Effector memory CD8-positive, alpha-beta T cell (primary cell): ENCODE data around the gene GMPPA.

Source experiments
- ATAC-seq: fragments of 150-1000 bp; cut with Tn5 transposase; replicated peaks from 2 replicates; pipeline ENCODE4 v1.10.0; 2021; ENCODE audit warnings: mild to moderate bottlenecking, moderate library complexity
- DNase-seq, 3 experiments: peaks; one replicate each; pipeline ENCODE4 v3.0.0; 2021
- H3K27ac Mint-ChIP-seq, 2 donors: one replicate each; pipeline ENCODE4 v1.8.0; 2022; ENCODE audit warnings: mild to moderate bottlenecking in 2 of 2, mixed read lengths in 2 of 2, moderate library complexity in 2 of 2
- H3K27me3 Mint-ChIP-seq, 2 donors: one replicate each; pipeline ENCODE4 v1.8.0; 2022; ENCODE audit warnings: mixed read lengths in 2 of 2
- H3K36me3 Mint-ChIP-seq: one replicate; pipeline ENCODE4 v1.8.0; 2022; ENCODE audit warnings: mild to moderate bottlenecking, moderate library complexity, mixed read lengths; ENCODE audit not compliant: insufficient read depth
- H3K4me1 Mint-ChIP-seq, 2 donors: one replicate each; pipeline ENCODE4 v1.8.0; 2022; ENCODE audit warnings: low read depth in 2 of 2, mixed read lengths in 2 of 2
- H3K4me3 Mint-ChIP-seq, 2 donors: one replicate each; pipeline ENCODE4 v1.8.0; 2022; ENCODE audit warnings: mild to moderate bottlenecking in 2 of 2, mixed read lengths in 2 of 2, moderate library complexity in 2 of 2
- H3K9me3 Mint-ChIP-seq, 2 donors: one replicate each; pipeline ENCODE4 v1.8.0; 2022; ENCODE audit warnings: mixed read lengths in 2 of 2

GMPPA gene

DNA sequence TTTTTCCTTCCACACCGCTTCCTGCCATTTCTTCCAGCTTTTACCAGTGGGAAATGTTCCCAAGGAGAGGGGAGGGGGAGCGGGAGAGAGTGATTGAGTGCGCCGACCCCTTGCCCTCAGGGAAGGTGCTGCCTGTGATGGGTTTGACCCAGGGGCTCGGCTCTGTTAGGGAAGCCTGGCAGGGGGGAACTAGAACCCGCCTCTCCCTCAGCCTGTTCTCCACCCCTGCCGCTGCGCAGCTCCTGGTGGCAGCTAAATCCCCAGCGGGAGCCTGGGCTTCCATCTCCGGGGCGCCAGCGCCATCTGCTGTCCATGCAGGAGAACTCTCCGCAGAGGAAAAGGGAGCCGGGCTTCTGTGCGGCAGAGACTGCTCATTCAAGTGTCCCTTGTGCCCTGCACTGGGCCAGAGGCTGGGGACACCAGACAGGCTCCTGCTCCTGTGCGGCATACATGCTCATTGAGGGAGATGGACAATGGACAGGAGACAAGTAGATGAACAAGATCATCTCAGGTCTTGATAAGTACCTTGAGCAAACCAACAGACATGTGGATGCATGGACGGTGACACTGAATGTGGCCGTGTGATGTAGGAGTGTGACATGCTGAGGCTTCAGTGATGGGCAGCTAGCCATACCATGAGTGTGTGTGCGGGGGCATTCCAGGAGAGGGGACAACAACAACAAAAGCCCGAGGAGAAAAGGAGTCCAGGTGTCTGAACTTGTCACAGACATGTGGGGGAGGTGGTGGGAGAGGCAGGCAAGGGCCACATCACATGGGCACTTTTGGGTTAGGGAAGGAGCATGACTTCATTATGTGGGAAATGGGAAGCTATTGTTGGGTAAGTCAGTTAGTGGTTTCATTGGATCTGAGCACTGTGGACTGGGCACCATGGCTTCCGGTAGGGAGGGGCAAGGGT is 31.6 kb downstream of the GMPPA start:
- Mint-ChIP-seq H3K9me3 (no peaks in the 10 kb centered on the region), H3K36me3 (peaks cover 3% of the 10 kb centered on the region), H3K4me1 (peaks cover 0 to 3% of the 10 kb centered on the region in 2 donors), H3K27me3 (peaks cover 70 to 97% of the 10 kb centered on the region in 2 donors), H3K27ac (no peak overlapping the region), H3K4me3 (no peak overlapping the region)
- peak; percentile 97 for ATAC-seq
- DNase-seq, result peak; percentile 83 to 86 (median 84)

GRCh38 chr2:219531639-219532377 is 33.1 kb downstream of the GMPPA start:
- Mint-ChIP-seq H3K4me3 (no peak overlapping the region), H3K27me3 (peaks cover 59 to 94% of the 10 kb centered on the region in 2 donors), H3K9me3 (no peaks in the 10 kb centered on the region), H3K36me3 (peaks cover 3% of the 10 kb centered on the region), H3K4me1 (peaks cover 0 to 3% of the 10 kb centered on the region in 2 donors), H3K27ac (no peak overlapping the region)
- no peak for ATAC-seq
- DNase-seq, result no peak

- Mint-ChIP-seq H3K36me3 (peaks cover 3% of the 10 kb centered on the region), H3K4me3 (no peak overlapping the region), H3K27me3 (peaks cover 54 to 89% of the 10 kb centered on the region in 2 donors), H3K9me3 (no peaks in the 10 kb centered on the region), H3K4me1 (peaks cover 0 to 3% of the 10 kb centered on the region in 2 donors), H3K27ac (no peak overlapping the region)
- DNase-seq, result no peak
- ATAC-seq, result no peak
Observed at GRCh38 chr2:219532378-219532649, 33.6 kb downstream of the GMPPA start.

DNA sequence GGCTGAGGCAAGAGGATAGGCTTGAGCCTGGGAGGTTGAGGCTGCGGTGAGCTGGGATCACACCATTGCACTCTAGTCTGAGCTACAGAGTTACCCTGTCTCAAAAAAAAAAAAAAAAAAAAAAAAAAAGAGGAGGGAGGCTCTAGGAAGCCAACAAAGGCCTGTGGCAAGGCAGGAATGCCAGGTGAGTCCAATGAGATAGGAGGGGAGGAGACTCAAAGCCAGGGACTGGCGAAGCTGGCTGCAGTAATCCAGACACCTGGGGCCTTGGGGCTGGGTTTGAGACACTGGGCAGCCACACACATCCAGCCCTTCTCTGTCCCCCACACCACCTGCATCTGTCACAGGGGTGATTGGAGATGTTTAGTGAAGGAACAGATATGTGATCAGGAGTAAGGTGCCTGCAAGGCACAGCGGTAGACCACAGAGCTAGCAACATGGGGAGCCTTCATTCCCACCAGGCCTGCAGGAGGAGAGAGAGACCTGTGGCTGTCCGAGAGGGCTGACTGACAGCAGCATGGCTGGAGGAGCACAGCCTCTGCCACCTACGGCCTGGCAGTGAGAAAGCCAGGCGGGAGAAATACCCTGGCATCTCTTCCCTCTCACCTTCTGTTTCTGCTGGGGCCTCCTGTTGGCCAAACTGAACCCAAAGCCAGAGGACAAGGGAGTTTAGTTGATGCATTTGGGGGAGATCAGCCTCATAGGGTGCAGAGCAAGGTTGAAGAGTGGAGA is 35.4 kb downstream of the GMPPA start:
- ATAC-seq (no peak), DNase-seq (no peak)
- H3K36me3 Mint-ChIP-seq, result peaks cover 8% of the 10 kb centered on the region
- no peak overlapping the region for H3K4me3 Mint-ChIP-seq
- H3K27ac Mint-ChIP-seq, result no peak overlapping the region
- peaks cover 0 to 3% of the 10 kb centered on the region in 2 donors for H3K4me1 Mint-ChIP-seq
- H3K9me3 Mint-ChIP-seq, result no peaks in the 10 kb centered on the region
- peaks cover 42 to 71% of the 10 kb centered on the region in 2 donors for H3K27me3 Mint-ChIP-seq

DNA sequence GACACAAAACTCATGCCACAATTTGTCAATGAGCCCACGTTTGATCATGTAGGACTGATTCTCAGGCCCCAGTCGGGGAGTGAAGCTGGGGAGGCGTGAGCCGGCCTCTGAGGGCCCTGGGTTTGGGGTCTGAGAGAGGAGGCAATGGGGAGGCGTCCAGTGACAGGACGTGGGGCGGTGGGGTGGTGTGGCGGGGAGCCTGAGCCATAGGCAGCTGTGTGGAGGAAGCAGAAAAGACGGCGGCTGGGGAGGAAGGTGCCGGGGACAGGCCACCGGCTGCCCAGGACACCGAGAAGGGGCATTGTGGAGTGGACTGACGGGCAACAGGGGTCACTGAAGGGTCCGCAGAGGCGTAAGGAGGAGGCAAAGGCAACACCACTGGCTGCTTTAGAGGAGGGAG is 37.7 kb downstream of the GMPPA start:
- no peaks in the 10 kb centered on the region for H3K9me3 Mint-ChIP-seq
- H3K27me3 Mint-ChIP-seq, result peaks cover 18 to 48% of the 10 kb centered on the region in 2 donors
- no peak overlapping the region for H3K27ac Mint-ChIP-seq
- peaks cover 4% of the 10 kb centered on the region for H3K36me3 Mint-ChIP-seq
- no peak overlapping the region for H3K4me3 Mint-ChIP-seq
- H3K4me1 Mint-ChIP-seq, result no peaks in the 10 kb centered on the region
- DNase-seq (no peak), ATAC-seq (no peak)

DNA sequence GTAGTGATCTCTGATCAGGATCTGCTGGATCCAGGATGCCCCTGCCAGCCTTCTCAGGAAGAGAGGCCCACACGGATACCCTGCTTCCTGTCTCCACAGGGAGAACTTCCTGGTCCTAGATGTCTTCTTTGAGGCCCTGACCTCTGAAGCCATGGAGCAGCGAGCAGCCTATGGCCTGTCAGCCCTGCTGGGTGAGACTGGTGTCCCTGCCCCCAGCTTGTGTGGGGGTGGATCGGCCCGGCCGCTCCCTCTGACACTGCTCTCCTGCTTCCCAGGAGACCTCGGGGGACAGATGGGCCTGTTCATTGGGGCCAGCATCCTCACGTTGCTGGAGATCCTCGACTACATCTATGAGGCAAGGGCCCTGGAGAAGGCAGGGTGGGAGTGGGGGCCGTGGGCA is 38.3 kb downstream of the GMPPA start:
- H3K27me3 Mint-ChIP-seq, result peaks cover 13 to 42% of the 10 kb centered on the region in 2 donors
- no peak overlapping the region for H3K4me3 Mint-ChIP-seq
- H3K27ac Mint-ChIP-seq, result no peak overlapping the region
- DNase-seq (no peak), ATAC-seq (no peak)
- H3K9me3 Mint-ChIP-seq, result no peaks in the 10 kb centered on the region
- peaks cover 7% of the 10 kb centered on the region for H3K36me3 Mint-ChIP-seq
- H3K4me1 Mint-ChIP-seq, result peaks cover 2% of the 10 kb centered on the region in 2 donors

GRCh38 chr2:219537657-219538488 is 39.2 kb downstream of the GMPPA start:
- Mint-ChIP-seq H3K27me3 (peaks cover 7 to 33% of the 10 kb centered on the region in 2 donors), H3K27ac (no peak overlapping the region), H3K4me1 (peaks cover 5 to 11% of the 10 kb centered on the region in 2 donors), H3K4me3 (no peak overlapping the region), H3K36me3 (peaks cover 7% of the 10 kb centered on the region), H3K9me3 (no peaks in the 10 kb centered on the region)
- ATAC-seq (no peak), DNase-seq (no peak)

- Mint-ChIP-seq H3K36me3 (peaks cover 7% of the 10 kb centered on the region), H3K4me3 (no peak overlapping the region), H3K27ac (no peak overlapping the region), H3K27me3 (peaks cover 7 to 27% of the 10 kb centered on the region in 2 donors), H3K9me3 (no peaks in the 10 kb centered on the region), H3K4me1 (peaks cover 5 to 12% of the 10 kb centered on the region in 2 donors)
- no peak for ATAC-seq
- DNase-seq, result no peak
Observed at GRCh38 chr2:219538504-219538951, 39.8 kb downstream of the GMPPA start.

- peaks cover 7% of the 10 kb centered on the region for H3K36me3 Mint-ChIP-seq
- DNase-seq (no peak), ATAC-seq (no peak)
- peaks cover 7 to 24% of the 10 kb centered on the region in 2 donors for H3K27me3 Mint-ChIP-seq
- H3K9me3 Mint-ChIP-seq, result no peaks in the 10 kb centered on the region
- peaks cover 5 to 14% of the 10 kb centered on the region in 2 donors for H3K4me1 Mint-ChIP-seq
- no peak overlapping the region for H3K4me3 Mint-ChIP-seq
- H3K27ac Mint-ChIP-seq, result no peak overlapping the region
Observed at GRCh38 chr2:219538956-219539788, 40.5 kb downstream of the GMPPA start.

GRCh38 chr2:219539926-219540678 is 41.4 kb downstream of the GMPPA start:
- Mint-ChIP-seq H3K4me3 (no peak overlapping the region), H3K9me3 (no peaks in the 10 kb centered on the region)
- no peak for ATAC-seq

GRCh38 chr2:219540784-219541504 is 42.3 kb downstream of the GMPPA start:
- DNase-seq (no peak), ATAC-seq (no peak)
- peak overlapping the region; percentile 82 to 83 for H3K4me3 Mint-ChIP-seq
- H3K4me1 Mint-ChIP-seq, result peaks cover 13 to 22% of the 10 kb centered on the region in 2 donors
- peaks cover 7% of the 10 kb centered on the region for H3K36me3 Mint-ChIP-seq
- no peaks in the 10 kb centered on the region for H3K9me3 Mint-ChIP-seq
- peak overlapping the region in 1 of 2 donors; percentile 9 for H3K27ac Mint-ChIP-seq
- peaks cover 0 to 6% of the 10 kb centered on the region in 2 donors for H3K27me3 Mint-ChIP-seq

More at GRCh38 chr2:219539926-219540678, 41.4 kb downstream of the GMPPA start:
- Mint-ChIP-seq H3K4me1 (peaks cover 13 to 22% of the 10 kb centered on the region in 2 donors), H3K36me3 (peaks cover 7% of the 10 kb centered on the region), H3K27me3 (peaks cover 6 to 14% of the 10 kb centered on the region in 2 donors), H3K27ac (peak overlapping the region in 1 of 2 donors; percentile 25)
- DNase-seq, result no peak
